Right atrium auricular region (tissue), 2 donors: ENCODE results near the gene ASB3. TPM values are rescaled to one million over a fixed set of nuclear protein-coding genes. Genes with fewer than 3 reads are reported as not detected.
A peak's percentile ranks its signal among the peaks of the same experiment; 100 is the strongest.

ENCODE experiments used
- DNase-seq: peaks from one replicate; pipeline ENCODE4 v3.0.0-alpha.2; 2019; ENCODE audit warnings: low spot score
- H3K27ac ChIP-seq, 2 donors: fragments of 200-600 bp; sonication (generic); 1 replicate in 1 of 2; 2 replicates in 1 of 2; pipeline ENCODE4 v1.5.1; 2016 to 2019
- H3K27me3 ChIP-seq, 2 donors: fragments of 200-600 bp; sonication (generic); one replicate each; pipeline versions ENCODE4 v1.5.1 to v1.6.0; 2017 to 2019
- H3K36me3 ChIP-seq: fragments of 200-600 bp; sonication (generic); one replicate; pipeline ENCODE4 v1.5.1; 2016
- H3K4me1 ChIP-seq, 2 donors: fragments of 200-600 bp; sonication (generic); one replicate each; pipeline versions ENCODE4 v1.5.1 to v1.6.0; 2017 to 2019
- H3K4me3 ChIP-seq, 2 donors: fragments of 200-600 bp; sonication (generic); 1 replicate in 1 of 2; 2 replicates in 1 of 2; pipeline ENCODE4 v1.5.1; 2017 to 2019; ENCODE audit warnings: mild to moderate bottlenecking in 1 of 2, moderate library complexity in 1 of 2
- H3K9me3 ChIP-seq, 2 donors: fragments of 200-600 bp; sonication (generic); one replicate each; pipeline ENCODE4 v1.5.1; 2019
- CTCF ChIP-seq, 2 donors: fragments of 200-600 bp; sonication (generic); IDR thresholded peaks; one replicate each; pipeline ENCODE4 v1.5.1; 2019; ENCODE audit warnings: antibody characterized with exemption in 2 of 2
- total RNA-seq, 2 donors: library from RNA; depleted of rRNA; stranded (reverse); fragments of >200 nt; gene quantifications; one replicate each; pipeline ENCODE4 v1.1.0, GENCODE V29; 2016

The ASB3 gene
- total RNA-seq, 2 donors from 2014 or later, result 9.2 to 11.4 TPM

- TF ChIP-seq CTCF (IDR thresholded peaks at IDR 0.05), result no peak
- no peaks in the 10 kb centered on the region for H3K4me1 ChIP-seq
- peaks cover 14% of the 10 kb centered on the region for H3K36me3 ChIP-seq
- H3K27me3 ChIP-seq, result no peaks in the 10 kb centered on the region
- H3K4me3 ChIP-seq, result no peak overlapping the region
- H3K27ac ChIP-seq, result no peak overlapping the region
- DNase-seq, result peak; percentile 82
- H3K9me3 ChIP-seq, result peaks cover 0 to 14% of the 10 kb centered on the region in 2 donors
Measured at GRCh38 chr2:53755121-53755520, 31.6 kb downstream of the ASB3 start.

DNA sequence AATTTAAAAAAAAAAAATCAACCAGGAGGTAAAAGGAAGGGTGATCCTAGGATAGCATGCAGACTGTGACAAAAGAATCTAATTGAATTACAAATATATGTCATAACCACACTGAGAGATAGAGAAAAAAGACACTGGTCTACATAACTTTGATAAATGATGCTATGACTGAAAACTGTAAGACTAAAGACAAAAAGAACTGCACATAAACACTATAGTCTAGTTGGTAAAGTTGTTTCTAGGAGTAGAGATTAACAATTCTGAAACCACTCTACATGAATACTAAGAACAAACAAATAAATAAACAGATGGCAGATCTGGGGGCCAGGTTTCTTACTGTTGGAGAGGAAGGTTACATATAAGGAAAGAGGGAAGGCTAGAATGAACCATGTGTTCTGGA is 33.7 kb downstream of the ASB3 start:
- TF ChIP-seq CTCF (IDR thresholded peaks at IDR 0.05), result no peak
- Histone ChIP-seq H3K36me3 (peaks cover 14% of the 10 kb centered on the region), H3K27ac (no peak overlapping the region)

DNA sequence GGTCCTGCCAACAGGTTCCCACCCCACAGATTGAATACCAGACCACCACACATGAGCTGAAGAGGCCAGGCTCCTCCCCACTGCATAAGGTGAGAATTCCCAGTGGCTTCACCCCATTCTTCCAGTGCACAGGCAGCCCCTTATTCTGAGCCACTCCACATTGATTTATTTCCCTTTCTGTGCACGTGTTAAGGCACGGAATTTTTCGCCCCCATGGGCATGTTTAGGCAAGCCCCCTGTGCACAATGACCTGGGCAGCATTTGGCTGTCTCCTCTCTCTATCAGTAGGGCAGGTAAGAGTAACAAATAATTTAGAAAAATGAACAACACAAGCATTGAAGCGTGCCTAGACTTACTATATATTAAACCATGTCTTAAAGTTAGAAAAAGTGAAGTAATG is 34.4 kb downstream of the ASB3 start:
- no peak for TF ChIP-seq CTCF (IDR thresholded peaks at IDR 0.05)
- DNase-seq, result no peak
- H3K27me3 ChIP-seq, result no peaks in the 10 kb centered on the region
- no peak overlapping the region for H3K4me3 ChIP-seq
- peaks cover 0 to 10% of the 10 kb centered on the region in 2 donors for H3K9me3 ChIP-seq
- H3K36me3 ChIP-seq, result peaks cover 11% of the 10 kb centered on the region
- H3K4me1 ChIP-seq, result no peaks in the 10 kb centered on the region
- H3K27ac ChIP-seq, result no peak overlapping the region

More for the DNA sequence above, 33.7 kb downstream of the ASB3 start:
- Histone ChIP-seq H3K4me3 (no peak overlapping the region), H3K9me3 (peaks cover 0 to 14% of the 10 kb centered on the region in 2 donors), H3K27me3 (no peaks in the 10 kb centered on the region), H3K4me1 (no peaks in the 10 kb centered on the region)
- DNase-seq, result no peak

DNA sequence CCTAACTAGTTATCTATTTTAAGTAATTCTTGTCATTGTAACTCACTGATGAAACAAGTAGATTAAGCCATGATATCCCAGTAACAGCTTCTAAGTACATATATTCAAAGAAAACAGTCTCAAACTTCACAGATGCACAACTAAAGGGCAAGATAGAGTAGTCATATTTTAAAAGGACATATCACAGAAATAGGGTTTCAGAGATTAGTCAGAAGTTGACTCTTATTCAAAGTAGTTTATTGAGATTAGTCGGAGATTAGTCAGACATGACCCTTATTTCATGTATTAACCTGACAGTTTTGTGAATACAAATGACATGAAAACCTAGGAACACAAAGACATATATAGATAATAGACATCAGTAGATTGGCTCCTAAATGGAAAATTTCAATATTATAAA is 35.0 kb downstream of the ASB3 start:
- no peak for TF ChIP-seq CTCF (IDR thresholded peaks at IDR 0.05)
- no peak for DNase-seq
- H3K4me3 ChIP-seq, result no peak overlapping the region
- no peak overlapping the region for H3K27ac ChIP-seq
- no peaks in the 10 kb centered on the region for H3K27me3 ChIP-seq
- peaks cover 7% of the 10 kb centered on the region for H3K36me3 ChIP-seq
- peaks cover 0 to 4% of the 10 kb centered on the region in 2 donors for H3K9me3 ChIP-seq
- H3K4me1 ChIP-seq, result no peaks in the 10 kb centered on the region

- H3K4me3 ChIP-seq, result no peak overlapping the region
- H3K27me3 ChIP-seq, result no peaks in the 10 kb centered on the region
- no peak for TF ChIP-seq CTCF (IDR thresholded peaks at IDR 0.05)
- no peak for DNase-seq
- H3K4me1 ChIP-seq, result no peaks in the 10 kb centered on the region
- H3K9me3 ChIP-seq, result no peaks in the 10 kb centered on the region
- H3K36me3 ChIP-seq, result peaks cover 3% of the 10 kb centered on the region
- H3K27ac ChIP-seq, result no peak overlapping the region
Measured at GRCh38 chr2:53750041-53750768, 36.5 kb downstream of the ASB3 start.
